ENCODE data around the gene LRIG3.

The LRIG3 gene

GRCh38 chr12:58888131-58888783, 32.0 kb downstream of the LRIG3 start:
- H3K27ac ChIP-seq (ENCODE audit: low read length) = no peak overlapping the region
- H3K4me1 ChIP-seq (ENCODE audit: control insufficient read depth, insufficient read depth, low read length) = no peaks in the 10 kb centered on the region
- H3K4me3 ChIP-seq (ENCODE audit: low read length) = no peak overlapping the region
- no CpG with 5 or more reads among the region's 4 CpGs for WGBS (ENCODE audit: insufficient coverage, insufficient read length)
- H3K36me3 ChIP-seq (ENCODE audit: control insufficient read depth, insufficient read depth, low read length) = no peaks in the 10 kb centered on the region
- H3K27me3 ChIP-seq (ENCODE audit: control insufficient read depth, insufficient read depth, low read length) = no peaks in the 10 kb centered on the region
- H3K9me3 ChIP-seq (ENCODE audit: control insufficient read depth, insufficient read depth, low read length) = no peaks in the 10 kb centered on the region
- no peak for DNase-seq (ENCODE audit: low read depth, low spot score)

- Histone ChIP-seq H3K36me3 (ENCODE audit: control insufficient read depth, insufficient read depth, low read length) (no peaks in the 10 kb centered on the region), H3K27ac (ENCODE audit: low read length) (no peak overlapping the region), H3K27me3 (ENCODE audit: control insufficient read depth, insufficient read depth, low read length) (no peaks in the 10 kb centered on the region), H3K4me3 (ENCODE audit: low read length) (no peak overlapping the region), H3K4me1 (ENCODE audit: control insufficient read depth, insufficient read depth, low read length) (no peaks in the 10 kb centered on the region), H3K9me3 (ENCODE audit: control insufficient read depth, insufficient read depth, low read length) (no peaks in the 10 kb centered on the region)
- no peak for DNase-seq (ENCODE audit: low read depth, low spot score)
- WGBS (ENCODE audit: insufficient coverage, insufficient read length) = no CpG with 5 or more reads among the region's 6 CpGs
Measured at GRCh38 chr12:58887068-58887467, 33.2 kb downstream of the LRIG3 start.

DNA sequence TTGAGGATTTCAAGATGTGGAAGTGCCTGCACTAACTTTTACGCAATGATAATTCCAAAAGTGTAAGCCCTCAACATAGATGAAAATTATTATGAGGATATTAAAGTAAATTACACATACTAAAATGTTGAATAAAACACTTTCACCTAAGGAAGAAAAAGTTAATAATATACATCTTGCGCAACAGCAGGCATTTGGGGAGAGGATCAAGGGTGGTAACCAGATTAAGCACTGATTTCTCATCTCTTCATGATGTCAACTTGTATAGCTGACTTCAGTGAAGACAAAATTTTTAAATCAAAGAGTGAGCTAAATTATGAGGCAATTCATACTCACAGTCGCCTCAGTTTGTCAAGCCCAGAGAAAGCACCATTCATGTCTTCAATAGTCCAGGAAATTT, 33.8 kb downstream of the LRIG3 start:
- H3K4me3 ChIP-seq (ENCODE audit: low read length) = no peak overlapping the region
- no peaks in the 10 kb centered on the region for H3K4me1 ChIP-seq (ENCODE audit: control insufficient read depth, insufficient read depth, low read length)
- H3K9me3 ChIP-seq (ENCODE audit: control insufficient read depth, insufficient read depth, low read length) = no peaks in the 10 kb centered on the region
- no peaks in the 10 kb centered on the region for H3K36me3 ChIP-seq (ENCODE audit: control insufficient read depth, insufficient read depth, low read length)
- no peak overlapping the region for H3K27ac ChIP-seq (ENCODE audit: low read length)
- DNase-seq (ENCODE audit: low read depth, low spot score) = no peak
- WGBS (ENCODE audit: insufficient coverage, insufficient read length) = no CpG with 5 or more reads among the region's 3 CpGs
- H3K27me3 ChIP-seq (ENCODE audit: control insufficient read depth, insufficient read depth, low read length) = no peaks in the 10 kb centered on the region; the same call in 1 of the 2 replicates

DNA sequence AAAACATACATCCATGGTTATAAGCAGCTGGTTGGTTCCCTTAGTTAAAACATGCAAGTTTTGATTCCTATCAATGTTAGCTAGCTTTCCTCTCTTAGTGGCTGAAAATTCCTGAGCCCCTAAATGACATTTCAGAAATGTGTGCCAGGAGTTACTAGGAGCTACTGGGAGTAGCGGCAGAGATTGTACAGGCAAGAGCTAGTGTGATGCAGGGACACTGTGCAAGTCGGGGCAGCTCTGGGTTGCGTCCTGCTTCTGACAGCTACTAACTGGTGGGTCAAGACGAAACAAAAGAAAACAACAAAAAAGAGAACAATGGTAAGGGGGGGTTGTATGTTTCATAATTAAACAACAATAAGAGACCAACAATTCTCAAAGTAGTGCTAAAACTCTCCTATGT, 35.4 kb downstream of the LRIG3 start:
- Histone ChIP-seq H3K4me3 (ENCODE audit: low read length) (no peak overlapping the region), H3K9me3 (ENCODE audit: control insufficient read depth, insufficient read depth, low read length) (no peaks in the 10 kb centered on the region), H3K4me1 (ENCODE audit: control insufficient read depth, insufficient read depth, low read length) (no peaks in the 10 kb centered on the region), H3K27me3 (ENCODE audit: control insufficient read depth, insufficient read depth, low read length) (no peaks in the 10 kb centered on the region; the same call in 1 of the 2 replicates), H3K36me3 (ENCODE audit: control insufficient read depth, insufficient read depth, low read length) (no peaks in the 10 kb centered on the region), H3K27ac (ENCODE audit: low read length) (no peak overlapping the region)
- DNase-seq (ENCODE audit: low read depth, low spot score) = no peak
- no CpG with 5 or more reads among the region's 4 CpGs for WGBS (ENCODE audit: insufficient coverage, insufficient read length)

GRCh38 chr12:58883576-58884334, 36.5 kb downstream of the LRIG3 start:
- Histone ChIP-seq H3K9me3 (ENCODE audit: control insufficient read depth, insufficient read depth, low read length) (no peaks in the 10 kb centered on the region), H3K4me1 (ENCODE audit: control insufficient read depth, insufficient read depth, low read length) (no peaks in the 10 kb centered on the region), H3K36me3 (ENCODE audit: control insufficient read depth, insufficient read depth, low read length) (0 out of 2 replicates have a peak, but pooled peaks cover 2% of the 10 kb centered on the region), H3K27ac (ENCODE audit: low read length) (no peak overlapping the region), H3K4me3 (ENCODE audit: low read length) (no peak overlapping the region), H3K27me3 (ENCODE audit: control insufficient read depth, insufficient read depth, low read length) (no peaks in the 10 kb centered on the region; the same call in 1 of the 2 replicates)
- no CpG with 5 or more reads among the region's 3 CpGs for WGBS (ENCODE audit: insufficient coverage, insufficient read length)
- DNase-seq (ENCODE audit: low read depth, low spot score) = no peak

DNA sequence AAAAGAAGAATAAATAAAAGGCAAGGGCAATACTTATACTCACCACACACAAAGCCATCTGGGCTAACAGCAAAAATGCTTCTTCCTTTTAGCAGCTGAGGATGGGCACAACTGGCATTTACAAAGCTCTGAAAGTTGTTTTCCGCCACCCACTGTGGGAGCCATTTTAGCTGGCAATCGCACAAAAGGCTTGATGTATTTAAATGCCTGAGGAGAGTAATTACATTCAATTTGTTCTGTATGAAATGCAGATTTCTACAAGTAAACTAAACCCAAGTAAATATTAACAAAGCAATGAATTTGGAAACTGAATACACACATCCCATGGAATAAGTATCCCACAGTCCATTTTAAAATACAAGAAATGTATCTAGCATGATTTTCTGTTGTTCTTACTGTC, 37.5 kb downstream of the LRIG3 start:
- no CpG with 5 or more reads among the region's 2 CpGs for WGBS (ENCODE audit: insufficient coverage, insufficient read length)
- no peaks in the 10 kb centered on the region for H3K4me1 ChIP-seq (ENCODE audit: control insufficient read depth, insufficient read depth, low read length)
- peak; percentile 22 for DNase-seq (ENCODE audit: low read depth, low spot score)

DNA sequence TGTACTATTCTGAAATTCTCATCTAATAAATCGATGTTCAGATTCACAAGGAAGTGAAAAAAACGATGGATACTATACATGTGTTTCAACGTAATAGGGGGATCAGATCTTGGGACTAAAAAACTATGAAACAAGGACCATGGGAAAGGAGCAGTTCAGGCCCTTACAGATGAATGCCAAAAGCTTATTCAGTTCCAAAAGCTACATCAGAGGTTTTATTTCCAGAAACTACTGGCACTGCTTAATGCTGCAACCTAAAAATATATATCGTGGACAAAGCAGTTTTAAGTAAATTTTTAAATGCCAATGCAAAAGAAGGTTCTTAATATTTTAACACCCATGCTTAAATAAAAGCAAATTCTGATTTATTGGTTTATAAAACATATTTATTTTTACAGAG, 38.5 kb downstream of the LRIG3 start:
- DNase-seq (ENCODE audit: low read depth, low spot score) = no peak
- Histone ChIP-seq H3K4me1 (ENCODE audit: control insufficient read depth, insufficient read depth, low read length) (no peaks in the 10 kb centered on the region), H3K9me3 (ENCODE audit: control insufficient read depth, insufficient read depth, low read length) (no peaks in the 10 kb centered on the region), H3K27ac (ENCODE audit: low read length) (no peak overlapping the region), H3K4me3 (ENCODE audit: low read length) (no peak overlapping the region), H3K27me3 (ENCODE audit: control insufficient read depth, insufficient read depth, low read length) (no peaks in the 10 kb centered on the region; the same call in 1 of the 2 replicates), H3K36me3 (ENCODE audit: control insufficient read depth, insufficient read depth, low read length) (peaks cover 5% of the 10 kb centered on the region; the same call in 1 of the 2 replicates)
- no CpG with 5 or more reads among the region's 4 CpGs for whole genome bisulfite sequencing (ENCODE audit: insufficient coverage, insufficient read length)

More for the DNA sequence above, 37.5 kb downstream of the LRIG3 start:
- no peaks in the 10 kb centered on the region; the same call in 1 of the 2 replicates for H3K27me3 ChIP-seq (ENCODE audit: control insufficient read depth, insufficient read depth, low read length)
- no peak overlapping the region for H3K4me3 ChIP-seq (ENCODE audit: low read length)
- H3K9me3 ChIP-seq (ENCODE audit: control insufficient read depth, insufficient read depth, low read length) = no peaks in the 10 kb centered on the region
- H3K36me3 ChIP-seq (ENCODE audit: control insufficient read depth, insufficient read depth, low read length) = 0 out of 2 replicates have a peak, but pooled peaks cover 2% of the 10 kb centered on the region
- no peak overlapping the region for H3K27ac ChIP-seq (ENCODE audit: low read length)

DNA sequence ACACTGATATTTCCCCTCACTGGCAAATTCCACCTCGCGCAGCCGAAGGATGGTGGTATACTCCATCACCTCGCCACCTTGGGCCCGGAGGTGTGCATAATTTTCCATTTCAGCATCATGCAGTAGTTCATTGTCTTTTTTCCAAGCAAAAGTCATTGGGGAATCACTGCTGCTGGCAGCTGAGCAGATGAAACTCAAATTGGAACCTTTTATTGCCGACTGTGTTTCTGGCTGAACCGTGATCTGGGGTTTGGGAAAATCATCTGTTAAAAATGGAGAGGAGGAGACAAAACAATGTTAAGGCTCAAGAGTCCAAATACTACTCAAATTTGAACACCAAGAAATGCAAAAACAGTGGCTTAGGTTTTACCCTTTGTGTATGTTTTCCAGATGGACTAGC, 39.7 kb downstream of the LRIG3 start:
- no peak for DNase-seq (ENCODE audit: low read depth, low spot score)
- Histone ChIP-seq H3K27me3 (ENCODE audit: control insufficient read depth, insufficient read depth, low read length) (no peaks in the 10 kb centered on the region; the same call in 1 of the 2 replicates), H3K4me3 (ENCODE audit: low read length) (no peak overlapping the region), H3K4me1 (ENCODE audit: control insufficient read depth, insufficient read depth, low read length) (no peaks in the 10 kb centered on the region), H3K9me3 (ENCODE audit: control insufficient read depth, insufficient read depth, low read length) (no peaks in the 10 kb centered on the region), H3K27ac (ENCODE audit: low read length) (no peak overlapping the region), H3K36me3 (ENCODE audit: control insufficient read depth, insufficient read depth, low read length) (peaks cover 5% of the 10 kb centered on the region; the same call in 1 of the 2 replicates)
- WGBS (ENCODE audit: insufficient coverage, insufficient read length) = no CpG with 5 or more reads among the region's 7 CpGs

DNA sequence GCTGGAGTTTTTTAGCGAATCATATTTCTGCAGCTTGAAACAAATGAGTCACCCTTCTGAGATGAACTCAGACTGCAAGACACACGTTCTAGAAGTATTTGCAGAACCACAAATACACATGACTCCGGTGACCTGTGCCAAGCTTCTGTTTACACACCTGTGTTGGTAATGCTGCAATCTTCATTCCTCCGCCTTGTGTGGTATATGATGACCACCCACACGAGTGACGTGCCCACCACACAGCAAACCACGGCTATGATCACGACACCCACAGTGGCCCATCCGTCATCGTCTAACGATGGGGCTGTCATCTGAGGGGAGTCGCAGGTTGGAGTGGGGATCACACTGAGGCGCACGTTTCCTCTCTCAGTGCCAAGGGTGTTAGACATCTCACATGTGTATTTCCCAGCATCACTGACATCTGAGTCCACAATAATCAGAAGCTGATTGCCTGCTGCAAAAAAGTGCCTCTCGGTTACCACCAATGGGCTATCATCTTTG, 43.0 kb downstream of the LRIG3 start:
- no CpG with 5 or more reads among the region's 15 CpGs for WGBS (ENCODE audit: insufficient coverage, insufficient read length)
- Histone ChIP-seq H3K4me3 (ENCODE audit: low read length) (no peak overlapping the region), H3K36me3 (ENCODE audit: control insufficient read depth, insufficient read depth, low read length) (peaks cover 5% of the 10 kb centered on the region; the same call in 1 of the 2 replicates), H3K27me3 (ENCODE audit: control insufficient read depth, insufficient read depth, low read length) (no peaks in the 10 kb centered on the region; the same call in 1 of the 2 replicates), H3K9me3 (ENCODE audit: control insufficient read depth, insufficient read depth, low read length) (no peaks in the 10 kb centered on the region), H3K4me1 (ENCODE audit: control insufficient read depth, insufficient read depth, low read length) (no peaks in the 10 kb centered on the region), H3K27ac (ENCODE audit: low read length) (no peak overlapping the region)
- DNase-seq (ENCODE audit: low read depth, low spot score) = no peak

DNA sequence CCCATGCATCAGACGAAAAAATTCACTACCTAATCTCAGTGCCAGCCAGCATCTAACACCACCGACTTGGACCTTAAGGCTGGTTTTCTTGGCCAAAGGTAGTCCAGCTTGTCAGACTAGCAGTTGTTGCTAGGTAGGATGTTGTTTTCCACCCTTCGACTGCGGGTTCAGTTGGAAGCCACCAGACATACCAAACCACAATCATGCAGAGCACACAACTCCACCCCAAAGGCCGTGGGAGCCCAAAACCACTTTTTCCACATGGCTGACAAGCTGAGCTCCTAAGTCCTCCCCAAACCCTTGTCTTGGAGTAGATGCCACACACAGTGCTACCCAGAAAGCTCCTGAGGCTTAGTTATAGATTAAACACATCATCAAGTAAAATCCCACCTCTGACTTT, 46.8 kb downstream of the LRIG3 start:
- no peak for DNase-seq (ENCODE audit: low read depth, low spot score)
- Histone ChIP-seq H3K4me1 (ENCODE audit: control insufficient read depth, insufficient read depth, low read length) (no peaks in the 10 kb centered on the region), H3K27ac (ENCODE audit: low read length) (no peak overlapping the region), H3K27me3 (ENCODE audit: control insufficient read depth, insufficient read depth, low read length) (no peaks in the 10 kb centered on the region), H3K36me3 (ENCODE audit: control insufficient read depth, insufficient read depth, low read length) (peaks cover 3% of the 10 kb centered on the region; the same call in 1 of the 2 replicates), H3K4me3 (ENCODE audit: low read length) (no peak overlapping the region), H3K9me3 (ENCODE audit: control insufficient read depth, insufficient read depth, low read length) (no peaks in the 10 kb centered on the region)
- no CpG with 5 or more reads among the region's 5 CpGs for WGBS (ENCODE audit: insufficient coverage, insufficient read length)
